Subcutaneous adipose tissue (tissue), 4 donors: ENCODE data around the gene FBXL14. TPM values are rescaled to one million over a fixed set of nuclear protein-coding genes. Genes with fewer than 3 reads are reported as not detected.

Source experiments
- CTCF ChIP-seq: fragments of 450-650 bp; IDR thresholded peaks from one replicate; pipeline ENCODE4 v1.5.1; 2016; ENCODE audit warnings: low read depth, mild to moderate bottlenecking, control low read depth, antibody characterized with exemption, moderate library complexity
- total RNA-seq, 4 donors: library from RNA; depleted of rRNA; stranded (reverse); fragments of >200 nt; gene quantifications; one replicate each; pipeline ENCODE4 v1.1.0, GENCODE V29; 2016

The FBXL14 gene
- total RNA-seq, 4 donors from 2014 or later = 4.6 to 10.2 (median 8.0) TPM

- no peak for TF ChIP-seq CTCF
Observed at GRCh38 chr12:1595690-1596347, 1.4 kb upstream of the FBXL14 start.

GRCh38 chr12:1595026-1595561 is 713 bp upstream of the FBXL14 start:
- TF ChIP-seq CTCF = no peak

GRCh38 chr12:1594006-1594260 is 448 bp downstream of the FBXL14 start:
- no peak for TF ChIP-seq CTCF

- no peak for TF ChIP-seq CTCF
Observed at GRCh38 chr12:1593174-1594005, 991 bp downstream of the FBXL14 start.

- TF ChIP-seq CTCF = no peak
Observed at GRCh38 chr12:1592444-1593173, 1.8 kb downstream of the FBXL14 start.

GRCh38 chr12:1591543-1591942 is 2.8 kb downstream of the FBXL14 start:
- TF ChIP-seq CTCF = no peak

- TF ChIP-seq CTCF = no peak
Observed at GRCh38 chr12:1591034-1591433, 3.3 kb downstream of the FBXL14 start.
